NCI-H446 treated with DMSO at 0.1 percent for 48 hours (cell line): ENCODE results near the gene GRIN2A.

ENCODE experiments used
- DNase-seq: peaks from one replicate; lab custom pipeline; 2025; lab: John Stamatoyannopoulos, UW

Gene GRIN2A

GRCh38 chr16:9757687-9758086 lies 424.5 kb downstream of the GRIN2A start:
- DNase-seq: no peak

- no peak for DNase-seq
Observed at GRCh38 chr16:9756434-9756833, 425.8 kb downstream of the GRIN2A start.

GRCh38 chr16:9755081-9755480 lies 427.1 kb downstream of the GRIN2A start:
- no peak for DNase-seq

GRCh38 chr16:9741776-9742175 lies 440.5 kb downstream of the GRIN2A start:
- no peak for DNase-seq

- DNase-seq: no peak
Observed at GRCh38 chr16:9739301-9739700, 442.9 kb downstream of the GRIN2A start.

GRCh38 chr16:9738690-9739089 lies 443.5 kb downstream of the GRIN2A start:
- DNase-seq: no peak

GRCh38 chr16:9736547-9736946 lies 445.7 kb downstream of the GRIN2A start:
- no peak for DNase-seq

GRCh38 chr16:9723136-9723535 lies 459.1 kb downstream of the GRIN2A start:
- DNase-seq: no peak

- DNase-seq: no peak
Observed at GRCh38 chr16:9713907-9714306, 468.3 kb downstream of the GRIN2A start.

- no peak for DNase-seq
Observed at GRCh38 chr16:9713156-9713555, 469.1 kb downstream of the GRIN2A start.

- DNase-seq: no peak
Observed at GRCh38 chr16:9708972-9709620, 473.1 kb downstream of the GRIN2A start.

- no peak for DNase-seq
Observed at GRCh38 chr16:9706217-9706836, 475.9 kb downstream of the GRIN2A start.

GRCh38 chr16:9703731-9704130 lies 478.5 kb downstream of the GRIN2A start:
- no peak for DNase-seq
